Osteoblast (primary cell): Measurements from ENCODE around the gene OXSR1. TPM values are rescaled to one million over a fixed set of nuclear protein-coding genes. Genes with fewer than 3 reads are reported as not detected.

Experiments used
- DNase-seq: peaks from one replicate; pipeline ENCODE4 v3.0.0; 2011; ENCODE audit warnings: low spot score, mixed read lengths; ENCODE audit not compliant: insufficient read length; ENCODE audit errors: missing footprints
- H2AFZ ChIP-seq: 2 replicates; pipeline ENCODE4 v1.6.0; 2011; ENCODE audit warnings: mild to moderate bottlenecking, low read length
- H3K27ac ChIP-seq: 2 replicates; pipeline ENCODE4 v1.5.1; 2011; ENCODE audit warnings: mild to moderate bottlenecking, low read depth, low read length, moderate library complexity
- H3K27me3 ChIP-seq: 2 replicates; pipeline ENCODE4 v1.6.0; 2012; ENCODE audit warnings: mild to moderate bottlenecking, control low read depth, inconsistent platforms, low read length, moderate library complexity; ENCODE audit not compliant: insufficient read depth
- H3K36me3 ChIP-seq: 2 replicates; pipeline ENCODE4 v1.5.1; 2011; ENCODE audit warnings: mild to moderate bottlenecking, low read length, control low read depth, moderate library complexity; ENCODE audit not compliant: insufficient read depth
- H3K4me1 ChIP-seq: 2 replicates; pipeline ENCODE4 v1.5.1; 2011; ENCODE audit warnings: mild to moderate bottlenecking, low read length, control low read depth, moderate library complexity; ENCODE audit not compliant: insufficient read depth
- H3K4me2 ChIP-seq: 2 replicates; pipeline ENCODE4 v1.6.0; 2011; ENCODE audit warnings: mild to moderate bottlenecking, low read length; ENCODE audit not compliant: insufficient read depth
- H3K4me3 ChIP-seq: fragments of 200-600 bp; sonication (generic); 3 replicates; pipeline ENCODE4 v1.5.1; 2012; ENCODE audit warnings: mild to moderate bottlenecking, low read length, inconsistent platforms; ENCODE audit not compliant: insufficient read depth
- H3K79me2 ChIP-seq: 2 replicates; pipeline ENCODE4 v1.6.0; 2012; ENCODE audit warnings: mild to moderate bottlenecking, low read length, control low read depth, inconsistent platforms; ENCODE audit not compliant: insufficient read depth
- H3K9me3 ChIP-seq: 2 replicates; pipeline ENCODE4 v1.5.1; 2011; ENCODE audit warnings: low read depth, low read length, control low read depth
- H4K20me1 ChIP-seq: 2 replicates; pipeline ENCODE4 v1.6.0; 2012; ENCODE audit warnings: mild to moderate bottlenecking, low read length, control low read depth; ENCODE audit not compliant: insufficient read depth
- CTCF ChIP-seq: IDR thresholded peaks from 2 replicates; pipeline ENCODE4 v1.5.1; 2011; ENCODE audit warnings: mild to moderate bottlenecking, low read depth, low read length, moderate library complexity; ENCODE audit errors: extremely low read depth
- total RNA-seq: library from RNA; depleted of rRNA; stranded (reverse); fragments of >200 nt; gene quantifications from 2 replicates; pipeline ENCODE4 v1.2.3, GENCODE V29; 2012

Gene OXSR1
- total RNA-seq, 1 donor = 50.3 TPM

GRCh38 chr3:38276081-38276916 is 111.0 kb downstream of the OXSR1 start:
- no peaks in the 10 kb centered on the region for H3K9me3 ChIP-seq
- no peaks in the 10 kb centered on the region for H3K79me2 ChIP-seq
- no peak overlapping the region for H3K27ac ChIP-seq
- H4K20me1 ChIP-seq = no peaks in the 10 kb centered on the region
- peaks cover 4% of the 10 kb centered on the region for H3K36me3 ChIP-seq
- H3K4me3 ChIP-seq = no peak overlapping the region
- H3K27me3 ChIP-seq = no peaks in the 10 kb centered on the region
- TF ChIP-seq CTCF = no peak
- H3K4me2 ChIP-seq = no peak overlapping the region
- no peaks in the 10 kb centered on the region for H3K4me1 ChIP-seq
- no peak overlapping the region for H2AFZ ChIP-seq
- DNase-seq = no peak

DNA sequence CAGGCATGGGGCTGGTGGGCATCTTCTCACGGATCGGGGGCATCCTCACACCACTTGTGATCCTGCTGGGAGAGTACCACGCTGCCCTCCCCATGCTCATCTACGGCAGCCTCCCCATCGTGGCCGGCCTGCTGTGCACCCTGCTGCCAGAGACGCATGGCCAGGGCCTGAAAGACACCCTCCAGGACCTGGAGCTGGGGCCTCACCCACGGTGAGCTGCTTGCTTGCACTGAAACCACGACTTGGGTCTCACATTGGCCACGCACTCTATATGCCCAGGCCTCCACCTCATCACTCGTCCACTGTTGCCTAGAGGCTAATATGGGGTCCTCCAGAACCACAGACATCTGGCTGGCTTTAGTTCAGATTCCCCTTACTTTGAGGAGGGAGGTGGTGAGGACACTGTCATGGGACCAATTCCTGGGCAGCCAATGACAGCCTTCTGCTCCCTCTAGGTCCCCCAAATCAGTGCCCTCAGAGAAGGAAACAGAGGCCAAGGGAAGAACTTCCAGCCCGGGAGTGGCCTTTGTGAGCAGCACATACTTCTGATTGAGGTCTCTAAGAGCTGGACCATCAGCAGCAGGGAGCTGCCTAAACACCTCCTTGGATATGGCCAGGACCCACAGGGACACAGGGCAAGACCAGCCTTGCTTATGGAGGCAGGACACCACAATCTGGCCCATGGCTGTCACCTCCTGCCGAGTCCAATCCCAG is 111.7 kb downstream of the OXSR1 start:
- Histone ChIP-seq H3K79me2 (no peaks in the 10 kb centered on the region), H3K27me3 (no peaks in the 10 kb centered on the region), H3K4me2 (no peak overlapping the region), H4K20me1 (no peaks in the 10 kb centered on the region), H3K36me3 (peaks cover 4% of the 10 kb centered on the region), H3K4me1 (no peaks in the 10 kb centered on the region), H2AFZ (no peak overlapping the region), H3K27ac (no peak overlapping the region), H3K9me3 (no peaks in the 10 kb centered on the region), H3K4me3 (no peak overlapping the region)
- DNase-seq = no peak
- no peak for TF ChIP-seq CTCF

GRCh38 chr3:38278841-38279240 is 113.5 kb downstream of the OXSR1 start:
- peaks cover 4% of the 10 kb centered on the region for H3K36me3 ChIP-seq
- no peak for TF ChIP-seq CTCF
- H3K9me3 ChIP-seq = no peaks in the 10 kb centered on the region
- H3K27me3 ChIP-seq = no peaks in the 10 kb centered on the region
- H3K4me3 ChIP-seq = no peak overlapping the region
- no peaks in the 10 kb centered on the region for H3K79me2 ChIP-seq
- no peak for DNase-seq
- no peak overlapping the region for H2AFZ ChIP-seq
- no peak overlapping the region for H3K4me2 ChIP-seq
- H3K27ac ChIP-seq = no peak overlapping the region
- H3K4me1 ChIP-seq = peaks cover 3% of the 10 kb centered on the region
- no peaks in the 10 kb centered on the region for H4K20me1 ChIP-seq
